ENCODE measurements around the gene GARRE1.

DNA sequence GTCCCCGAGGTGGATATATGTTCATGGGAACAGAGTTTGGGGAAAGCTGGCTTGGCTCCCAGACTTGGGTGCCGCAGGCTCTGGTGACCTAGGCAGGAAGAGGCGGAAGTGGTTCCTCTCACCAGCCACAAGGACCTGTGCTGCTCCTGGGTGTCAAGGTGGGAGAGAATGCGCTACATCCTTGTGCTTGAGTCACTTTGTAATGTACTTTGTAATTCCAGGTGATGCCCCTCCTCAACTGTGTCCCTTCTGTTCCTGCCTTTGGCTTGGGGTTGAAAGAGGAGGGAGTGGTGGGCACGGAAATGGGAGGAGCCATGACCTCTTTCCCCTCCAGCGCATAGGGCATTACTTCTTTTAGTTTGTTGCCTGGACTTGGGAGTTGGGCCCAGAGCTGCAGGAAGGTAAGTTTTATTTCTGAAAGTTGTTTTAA is 10.9 kb downstream of the GARRE1 start:
- TF ChIP-seq ZNF274 (IDR thresholded peaks at IDR 0.05; ENCODE audit: low read depth, low read length) (no peak), POLR2AphosphoS5 (IDR thresholded peaks at IDR 0.05; ENCODE audit: low read depth, low read length) (no peak), MAX (IDR thresholded peaks at IDR 0.05) (no peak), CEBPB (IDR thresholded peaks at IDR 0.05; ENCODE audit: low read depth) (no peak), JUND (IDR thresholded peaks at IDR 0.05) (no peak), SP1 (IDR thresholded peaks at IDR 0.05; ENCODE audit: low read depth) (no peak)
- TF ChIP-seq, protein P1, sequence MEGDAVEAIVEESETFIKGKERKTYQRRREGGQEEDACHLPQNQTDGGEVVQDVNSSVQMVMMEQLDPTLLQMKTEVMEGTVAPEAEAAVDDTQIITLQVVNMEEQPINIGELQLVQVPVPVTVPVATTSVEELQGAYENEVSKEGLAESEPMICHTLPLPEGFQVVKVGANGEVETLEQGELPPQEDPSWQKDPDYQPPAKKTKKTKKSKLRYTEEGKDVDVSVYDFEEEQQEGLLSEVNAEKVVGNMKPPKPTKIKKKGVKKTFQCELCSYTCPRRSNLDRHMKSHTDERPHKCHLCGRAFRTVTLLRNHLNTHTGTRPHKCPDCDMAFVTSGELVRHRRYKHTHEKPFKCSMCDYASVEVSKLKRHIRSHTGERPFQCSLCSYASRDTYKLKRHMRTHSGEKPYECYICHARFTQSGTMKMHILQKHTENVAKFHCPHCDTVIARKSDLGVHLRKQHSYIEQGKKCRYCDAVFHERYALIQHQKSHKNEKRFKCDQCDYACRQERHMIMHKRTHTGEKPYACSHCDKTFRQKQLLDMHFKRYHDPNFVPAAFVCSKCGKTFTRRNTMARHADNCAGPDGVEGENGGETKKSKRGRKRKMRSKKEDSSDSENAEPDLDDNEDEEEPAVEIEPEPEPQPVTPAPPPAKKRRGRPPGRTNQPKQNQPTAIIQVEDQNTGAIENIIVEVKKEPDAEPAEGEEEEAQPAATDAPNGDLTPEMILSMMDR (IDR thresholded peaks at IDR 0.05 in 2 of 3, conservative IDR thresholded peaks at IDR 0.05 in 1 of 3; ENCODE audit: borderline replicate concordance in 1 of 3, insufficient read depth in 1 of 3, low read depth in 2 of 3, low read length in 2 of 3), result no peak
